Bronchial epithelial cell (primary cell): ENCODE measurements around the gene ADAMTS2. TPM values are rescaled to one million over a fixed set of nuclear protein-coding genes. Genes with fewer than 3 reads are reported as not detected.

Source experiments
- DNase-seq: peaks from one replicate; pipeline ENCODE4 v3.0.0-alpha.2; 2010; ENCODE audit warnings: low read depth
- FAIRE-seq: peaks from 2 replicates; lab custom pipeline; 2011; peaks lifted over from hg19 to GRCh38; lab: Jason Lieb, UNC
- H3K27me3 ChIP-seq: 2 replicates; pipeline ENCODE4 v1.5.1; 2011; ENCODE audit warnings: low read length; ENCODE audit not compliant: control insufficient read depth, insufficient read depth
- H3K36me3 ChIP-seq: 2 replicates; pipeline ENCODE4 v1.5.1; 2011; ENCODE audit warnings: low read length; ENCODE audit not compliant: control insufficient read depth, insufficient read depth
- H3K4me3 ChIP-seq: 2 replicates; pipeline ENCODE4 v1.5.1; 2011; ENCODE audit warnings: mild to moderate bottlenecking, low read depth, low read length, control low read depth
- CTCF ChIP-seq: IDR thresholded peaks from 2 replicates; pipeline ENCODE4 v1.5.1; 2011; ENCODE audit warnings: mild to moderate bottlenecking, moderate library complexity, low read length, control low read depth, inconsistent platforms; ENCODE audit not compliant: insufficient read depth, severe bottlenecking
- total RNA-seq: library from RNA; depleted of rRNA; stranded (reverse); fragments of >200 nt; gene quantifications from 2 replicates; pipeline ENCODE4 v1.2.1, GENCODE V29; 2014

Gene ADAMTS2
- total RNA-seq, 1 donor from 2014 or later = 0.26 TPM

GRCh38 chr5:179307013-179307800 lies 38.1 kb downstream of the ADAMTS2 start:
- no peak for TF ChIP-seq CTCF
- no peak for DNase-seq
- no peaks in the 10 kb centered on the region for H3K27me3 ChIP-seq

GRCh38 chr5:179306191-179307012 lies 38.9 kb downstream of the ADAMTS2 start:
- no peak for TF ChIP-seq CTCF
- Histone ChIP-seq H3K4me3 (no peak overlapping the region), H3K36me3 (no peaks in the 10 kb centered on the region), H3K27me3 (no peaks in the 10 kb centered on the region)
- DNase-seq = no peak
- FAIRE-seq = no peak

More at GRCh38 chr5:179307013-179307800, 38.1 kb downstream of the ADAMTS2 start:
- no peak overlapping the region for H3K4me3 ChIP-seq
- H3K36me3 ChIP-seq = no peaks in the 10 kb centered on the region
- FAIRE-seq = no peak

- FAIRE-seq (no peak), DNase-seq (no peak)
- TF ChIP-seq CTCF = no peak
- H3K4me3 ChIP-seq = no peak overlapping the region
- H3K36me3 ChIP-seq = no peaks in the 10 kb centered on the region
- H3K27me3 ChIP-seq = no peaks in the 10 kb centered on the region
Observed at GRCh38 chr5:179304871-179305270, 40.4 kb downstream of the ADAMTS2 start.

GRCh38 chr5:179304466-179304865 lies 40.8 kb downstream of the ADAMTS2 start:
- DNase-seq = no peak

More at GRCh38 chr5:179304466-179304865, 40.8 kb downstream of the ADAMTS2 start:
- Histone ChIP-seq H3K36me3 (no peaks in the 10 kb centered on the region), H3K4me3 (no peak overlapping the region), H3K27me3 (no peaks in the 10 kb centered on the region)
- no peak for FAIRE-seq
- TF ChIP-seq CTCF = no peak
